Measurements from ENCODE around the gene TMPRSS7.

- TF ChIP-seq POLR2AphosphoS5 (IDR thresholded peaks at IDR 0.05; ENCODE audit: borderline replicate concordance, low read depth, low read length) (no peak), FOXP2 (optimal IDR thresholded peaks at IDR 0.05; ENCODE audit: control extremely low read depth, extremely low read length, insufficient read depth) (no peak), EZH2 (IDR thresholded peaks at IDR 0.05) (no peak)
Measured at GRCh38 chr3:112109322-112109721, 74.8 kb downstream of the TMPRSS7 start.
